B cell (primary cell): ENCODE results near the gene GKAP1. TPM values are rescaled to one million over a fixed set of nuclear protein-coding genes. Genes with fewer than 3 reads are reported as not detected.
"Not testable (repeated sequence)": the region's sequence is repeated elsewhere in the genome, so short reads cannot be mapped to it uniquely, and the experiment has no call there.

Experiments used
- ATAC-seq: fragments of 200-7000 bp; cut with Tn5 transposase; one replicate; pipeline ENCODE4 v1.10.0; 2021; ENCODE audit warnings: low read depth, mild to moderate bottlenecking, moderate number of reproducible peaks, moderate library complexity
- CTCF ChIA-PET: fragments of 350-600 bp; sonication (Branson Sonifier 250); formaldehyde crosslinking; loops from one replicate; lab custom pipeline; 2021; ENCODE audit warnings: antibody characterized with exemption, inconsistent platforms; lab: Charles Lee
- POLR2A ChIA-PET: fragments of 350-600 bp; sonication (Branson Sonifier 250); formaldehyde crosslinking; loops from one replicate; lab custom pipeline; 2021; ENCODE audit warnings: antibody characterized with exemption; lab: Charles Lee
- DNase-seq: peaks from one replicate; pipeline ENCODE4 v3.0.0; 2013
- H2AFZ ChIP-seq: 2 replicates; pipeline ENCODE4 v1.6.1; 2012; ENCODE audit warnings: mild to moderate bottlenecking, low read depth, low read length; ENCODE audit not compliant: insufficient read depth, poor library complexity, severe bottlenecking
- H3K27ac ChIP-seq, 2 donors: 1 replicate in 1 of 2; 2 replicates in 1 of 2; pipeline ENCODE4 v1.5.1; 2012 to 2013; ENCODE audit warnings: low read length in 2 of 2, mild to moderate bottlenecking in 2 of 2, moderate library complexity in 1 of 2
- H3K27me3 ChIP-seq, 4 experiments: fragments of 200-600 bp in 1 of 4; sonication (generic) in 1 of 4; replicated peaks in 1 of 4; 1 replicate in 2 of 4; 2 replicates in 2 of 4; pipeline versions ENCODE4 v1.6.1 to v1.7.0; 2013 to 2016; ENCODE audit warnings: low read length in 3 of 4, mild to moderate bottlenecking in 2 of 4, mixed read lengths in 1 of 4, moderate library complexity in 1 of 4; ENCODE audit not compliant: insufficient read depth in 4 of 4, control insufficient read depth in 3 of 4; ENCODE audit errors: control extremely low read depth in 1 of 4
- H3K36me3 ChIP-seq, 2 experiments: replicated peaks in 1 of 2; 1 replicate in 1 of 2; 2 replicates in 1 of 2; pipeline versions ENCODE4 v1.6.1 to v1.7.1; 2013; ENCODE audit warnings: low read length in 1 of 2; ENCODE audit not compliant: insufficient read depth in 2 of 2, control insufficient read depth in 1 of 2; ENCODE audit errors: control extremely low read depth in 1 of 2, extremely low read depth in 1 of 2
- H3K4me1 ChIP-seq, 2 donors: fragments of 200-600 bp in 1 of 2; sonication (generic) in 1 of 2; 1 replicate in 1 of 2; 2 replicates in 1 of 2; pipeline versions ENCODE4 v1.5.1 to v1.6.1; 2013 to 2017; ENCODE audit warnings: low read length in 2 of 2; ENCODE audit not compliant: control insufficient read depth in 2 of 2, insufficient read depth in 2 of 2
- H3K4me2 ChIP-seq: replicated peaks from 2 replicates; pipeline ENCODE3; 2012; ENCODE audit warnings: mild to moderate bottlenecking, low read depth, low read length; ENCODE audit not compliant: poor library complexity, severe bottlenecking
- H3K4me3 ChIP-seq, 5 experiments: fragments of 200-600 bp in 1 of 5; sonication (generic) in 1 of 5; 1 replicate in 3 of 5; 2 replicates in 2 of 5; pipeline versions ENCODE4 v1.5.1 to v1.7.0; 2011 to 2016; ENCODE audit warnings: low read length in 4 of 5, mild to moderate bottlenecking in 4 of 5, low read depth in 2 of 5, control low read depth in 1 of 5, moderate library complexity in 1 of 5; ENCODE audit not compliant: insufficient read depth in 1 of 5; ENCODE audit errors: control extremely low read depth in 1 of 5, extremely low read depth in 1 of 5
- H3K79me2 ChIP-seq: fragments of 200-600 bp; sonication (generic); one replicate; pipeline ENCODE4 v1.6.0; 2016; ENCODE audit warnings: low read length; ENCODE audit not compliant: control insufficient read depth, insufficient read depth
- H3K9ac ChIP-seq: fragments of 200-600 bp; sonication (generic); 2 replicates; pipeline ENCODE4 v1.6.1; 2017; ENCODE audit warnings: mild to moderate bottlenecking, low read length, moderate library complexity
- H3K9me3 ChIP-seq, 3 donors: one replicate each; pipeline versions ENCODE4 v1.6.1 to v1.7.1; 2013; ENCODE audit warnings: low read length in 2 of 3; ENCODE audit not compliant: control insufficient read depth in 2 of 3, insufficient read depth in 1 of 3; ENCODE audit errors: control extremely low read depth in 1 of 3
- H4K20me1 ChIP-seq: 2 replicates; pipeline ENCODE4 v1.6.0; 2012; ENCODE audit warnings: mild to moderate bottlenecking, low read length; ENCODE audit not compliant: insufficient read depth, control insufficient read depth, poor library complexity, severe bottlenecking
- H3K27ac Mint-ChIP-seq: one replicate; pipeline ENCODE4 v1.8.0; 2021; ENCODE audit warnings: mixed read lengths
- H3K27me3 Mint-ChIP-seq: one replicate; pipeline ENCODE4 v1.8.0; 2021; ENCODE audit warnings: mixed read lengths
- H3K4me1 Mint-ChIP-seq: one replicate; pipeline ENCODE4 v1.8.0; 2021; ENCODE audit warnings: mixed read lengths
- H3K4me3 Mint-ChIP-seq: one replicate; pipeline ENCODE4 v1.8.0; 2021; ENCODE audit warnings: mixed read lengths
- H3K9me3 Mint-ChIP-seq: one replicate; pipeline ENCODE4 v1.8.0; 2022; ENCODE audit warnings: mixed read lengths; ENCODE audit not compliant: insufficient read depth
- EZH2 ChIP-seq: IDR thresholded peaks from 2 replicates; pipeline ENCODE4 v1.6.1; 2012; ENCODE audit warnings: borderline replicate concordance, low read depth, mild to moderate bottlenecking, moderate library complexity, low read length; ENCODE audit not compliant: insufficient read depth, poor library complexity, severe bottlenecking
- WGBS: methylation state at CpG from one replicate; pipeline ENCODE4 v1.1.5; 2013; ENCODE audit warnings: missing lambda C conversion rate; ENCODE audit not compliant: insufficient coverage; 5-methylcytosine and 5-hydroxymethylcytosine counted together
- intact Hi-C: fragments of 100-400 bp; cut with micrococcal nuclease; formaldehyde crosslinking; loops from one replicate; pipeline ENCODE4 v1.10.0; 2022
- polyA plus RNA-seq: library from polyadenylated mRNA; depleted of rRNA; stranded (reverse); fragments of >200 nt; gene quantifications from 2 replicates; pipeline ENCODE4 v1.2.3, GENCODE V29; 2012
- total RNA-seq, 2 donors: library from RNA; stranded (reverse); fragments of 120-200 nt in 1 of 2; gene quantifications; 1 replicate in 1 of 2; 2 replicates in 1 of 2; pipeline versions ENCODE4 v1.2.3 to v1.2.4, GENCODE V29; 2013 to 2022
- TF ChIP-seq, protein P1 (sequence below): fragments of 200-600 bp; IDR thresholded peaks from one replicate; pipeline ENCODE4 v1.8.0; 2022; ENCODE audit warnings: antibody characterized with exemption, mild to moderate bottlenecking

The GKAP1 gene
- total and polyA plus RNA-seq, 2 donors (not counting 1 experiment from before 2014, with no cell fraction given), result 2.7 to 23.1 TPM

GRCh38 chr9:83744206-83744605, 73.4 kb downstream of the GKAP1 start:
- H3K27ac Mint-ChIP-seq, result no peak overlapping the region
- H3K4me1 ChIP-seq, result no peaks in the 10 kb centered on the region
- no peaks in the 10 kb centered on the region for H4K20me1 ChIP-seq
- TF ChIP-seq, protein P1, sequence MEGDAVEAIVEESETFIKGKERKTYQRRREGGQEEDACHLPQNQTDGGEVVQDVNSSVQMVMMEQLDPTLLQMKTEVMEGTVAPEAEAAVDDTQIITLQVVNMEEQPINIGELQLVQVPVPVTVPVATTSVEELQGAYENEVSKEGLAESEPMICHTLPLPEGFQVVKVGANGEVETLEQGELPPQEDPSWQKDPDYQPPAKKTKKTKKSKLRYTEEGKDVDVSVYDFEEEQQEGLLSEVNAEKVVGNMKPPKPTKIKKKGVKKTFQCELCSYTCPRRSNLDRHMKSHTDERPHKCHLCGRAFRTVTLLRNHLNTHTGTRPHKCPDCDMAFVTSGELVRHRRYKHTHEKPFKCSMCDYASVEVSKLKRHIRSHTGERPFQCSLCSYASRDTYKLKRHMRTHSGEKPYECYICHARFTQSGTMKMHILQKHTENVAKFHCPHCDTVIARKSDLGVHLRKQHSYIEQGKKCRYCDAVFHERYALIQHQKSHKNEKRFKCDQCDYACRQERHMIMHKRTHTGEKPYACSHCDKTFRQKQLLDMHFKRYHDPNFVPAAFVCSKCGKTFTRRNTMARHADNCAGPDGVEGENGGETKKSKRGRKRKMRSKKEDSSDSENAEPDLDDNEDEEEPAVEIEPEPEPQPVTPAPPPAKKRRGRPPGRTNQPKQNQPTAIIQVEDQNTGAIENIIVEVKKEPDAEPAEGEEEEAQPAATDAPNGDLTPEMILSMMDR, result no peak
- TF ChIP-seq EZH2, result no peak
- H3K9ac ChIP-seq, result no peak overlapping the region
- H2AFZ ChIP-seq, result no peak overlapping the region
- POLR2A ChIA-PET, result no interaction called here
- H3K36me3 ChIP-seq, result no peaks in the 10 kb centered on the region
- no peaks in the 10 kb centered on the region for H3K27me3 Mint-ChIP-seq
- no peak overlapping the region for H3K4me3 ChIP-seq
- ATAC-seq, result no peak
- no peak overlapping the region for H3K4me2 ChIP-seq
- intact Hi-C loops, result no loop called here
- H3K27ac ChIP-seq, result no peak overlapping the region
- H3K4me3 Mint-ChIP-seq, result no peak overlapping the region
- H3K9me3 ChIP-seq, result no peaks in the 10 kb centered on the region
- no peak for DNase-seq
- WGBS, result no CpG with 5 or more reads among the region's 1 CpG
- H3K9me3 Mint-ChIP-seq, result no peaks in the 10 kb centered on the region
- H3K4me1 Mint-ChIP-seq, result no peaks in the 10 kb centered on the region
- CTCF ChIA-PET, result no interaction called here
- H3K79me2 ChIP-seq, result no peaks in the 10 kb centered on the region
- no peaks in the 10 kb centered on the region for H3K27me3 ChIP-seq

GRCh38 chr9:83733739-83734138, 83.8 kb downstream of the GKAP1 start:
- no peak overlapping the region for H3K4me3 Mint-ChIP-seq
- H3K9ac ChIP-seq, result no peak overlapping the region
- CTCF ChIA-PET, result no interaction called here
- POLR2A ChIA-PET, result no interaction called here
- no peaks in the 10 kb centered on the region for H3K27me3 Mint-ChIP-seq
- H3K27ac ChIP-seq, result no peak overlapping the region
- ATAC-seq (no peak), DNase-seq (no peak)
- no peaks in the 10 kb centered on the region for H3K36me3 ChIP-seq
- H3K9me3 Mint-ChIP-seq, result peaks cover 2% of the 10 kb centered on the region
- no peak overlapping the region for H3K4me2 ChIP-seq
- intact Hi-C loops, result no loop called here
- no peak overlapping the region for H3K27ac Mint-ChIP-seq
- peaks cover 0 to 2% (median 0%) of the 10 kb centered on the region in 3 donors for H3K9me3 ChIP-seq
- no peaks in the 10 kb centered on the region for H3K4me1 Mint-ChIP-seq
- no peak for TF ChIP-seq EZH2
- TF ChIP-seq, protein P1, result no peak
- no peaks in the 10 kb centered on the region for H3K79me2 ChIP-seq
- no peaks in the 10 kb centered on the region for H4K20me1 ChIP-seq
- no peak overlapping the region for H3K4me3 ChIP-seq
- WGBS, result no CpG with 5 or more reads among the region's 4 CpGs
- H2AFZ ChIP-seq, result no peak overlapping the region
- no peaks in the 10 kb centered on the region for H3K4me1 ChIP-seq
- no peaks in the 10 kb centered on the region for H3K27me3 ChIP-seq

DNA sequence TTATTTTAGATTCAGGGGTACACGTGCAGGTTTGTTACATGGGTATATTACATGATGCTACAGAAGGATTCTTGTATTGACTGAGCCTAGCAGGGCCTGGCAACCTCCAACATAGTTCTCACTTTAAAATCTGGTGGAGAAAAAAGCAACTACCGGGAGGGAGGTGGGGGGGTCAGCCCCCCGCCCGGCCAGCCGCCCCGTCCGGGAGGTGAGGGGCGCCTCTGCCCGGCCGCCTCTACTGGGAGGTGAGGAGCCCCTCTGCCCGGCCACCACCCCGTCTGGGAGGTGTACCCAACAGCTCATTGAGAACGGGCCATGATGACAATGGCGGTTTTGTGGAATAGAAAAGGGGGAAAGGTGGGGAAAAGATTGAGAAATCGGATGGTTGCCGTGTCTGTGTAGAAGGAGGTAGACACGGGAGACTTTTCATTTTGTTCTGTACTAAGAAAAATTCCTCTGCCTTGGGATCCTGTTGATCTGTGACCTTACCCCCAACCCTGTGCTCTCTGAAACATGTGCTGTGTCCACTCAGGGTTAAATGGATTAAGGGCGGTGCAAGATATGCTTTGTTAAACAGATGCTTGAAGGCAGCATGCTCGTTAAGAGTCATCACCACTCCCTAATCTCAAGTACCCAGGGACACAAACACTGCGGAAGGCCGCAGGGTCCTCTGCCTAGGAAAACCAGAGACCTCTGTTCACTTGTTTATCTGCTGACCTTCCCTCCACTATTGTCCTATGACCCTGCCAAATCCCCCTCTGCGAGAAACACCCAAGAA, 88.8 kb downstream of the GKAP1 start:
- H3K9me3 Mint-ChIP-seq, CTCF ChIA-PET, H2AFZ ChIP-seq, H3K4me3 Mint-ChIP-seq, H3K27ac Mint-ChIP-seq, H3K4me2 ChIP-seq, H4K20me1 ChIP-seq, H3K27me3 ChIP-seq, H3K36me3 ChIP-seq, H3K4me1 ChIP-seq, H3K79me2 ChIP-seq, ATAC-seq, H3K27me3 Mint-ChIP-seq, H3K4me1 Mint-ChIP-seq, H3K4me3 ChIP-seq, H3K27ac ChIP-seq, DNase-seq, H3K9ac ChIP-seq, intact Hi-C loops: not testable (repeated sequence)
- POLR2A ChIA-PET, result interaction anchor here (0.6 kb wide), 1 partner anchor 169 kb away, joined by 3 read pairs; no protein-coding TSS in a partner anchor
- peaks cover 2 to 10% (median 4%) of the 10 kb centered on the region in 3 donors for H3K9me3 ChIP-seq
- no CpG with 5 or more reads among the region's 22 CpGs for WGBS
